GM18517 (cell line): ENCODE measurements around the gene APOL4.
"Not testable (repeated sequence)": the region's sequence is repeated elsewhere in the genome, so short reads cannot be mapped to it uniquely, and the experiment has no call there.

ENCODE experiments used
- ATAC-seq: cut with Tn5 transposase; IDR thresholded peaks from one replicate; pipeline ENCODE4 v1.9.1; 2021; ENCODE audit warnings: mild to moderate bottlenecking, moderate library complexity; ENCODE audit not compliant: unreplicated experiment

The APOL4 gene

DNA sequence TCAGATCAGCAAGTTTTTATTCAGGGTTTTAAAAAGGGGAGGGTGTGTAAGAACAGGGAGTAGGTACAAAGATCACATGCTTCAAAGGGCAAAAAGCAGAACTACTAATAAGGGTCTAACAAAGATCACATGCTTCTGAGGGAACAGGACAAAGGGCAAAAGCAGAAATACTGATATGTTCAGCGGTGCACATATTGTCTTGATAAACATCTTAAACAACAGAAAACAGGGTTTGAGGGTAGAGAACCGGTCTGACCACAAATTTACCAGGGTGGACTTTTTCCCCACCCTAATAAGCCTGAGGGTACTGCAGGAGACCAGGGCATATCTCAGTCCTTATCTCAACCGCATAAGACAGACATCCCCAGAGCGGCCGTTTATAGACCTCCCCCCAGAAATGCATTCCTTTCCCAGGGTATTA is 7.9 kb upstream of the APOL4 start:
- ATAC-seq = not testable (repeated sequence)

DNA sequence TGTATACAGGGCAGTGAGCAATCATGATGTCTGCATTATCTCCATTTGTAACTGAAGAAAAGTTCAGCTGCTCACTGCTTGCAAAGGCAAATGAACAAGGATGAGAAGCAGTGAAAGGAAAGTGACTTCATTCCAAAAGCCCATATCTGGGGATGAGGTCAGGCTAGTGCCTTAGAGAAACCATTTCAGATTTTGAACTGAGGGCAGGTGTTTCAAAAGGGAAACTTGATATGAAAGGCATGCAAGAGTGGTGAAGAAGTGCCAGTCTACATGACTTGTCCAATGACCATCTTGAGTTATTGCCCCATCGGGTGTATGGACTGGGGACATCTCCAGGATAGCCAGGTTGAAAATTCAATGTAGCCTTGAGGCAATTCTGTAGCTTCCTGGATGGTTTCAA is 7.3 kb upstream of the APOL4 start:
- ATAC-seq = no peak

DNA sequence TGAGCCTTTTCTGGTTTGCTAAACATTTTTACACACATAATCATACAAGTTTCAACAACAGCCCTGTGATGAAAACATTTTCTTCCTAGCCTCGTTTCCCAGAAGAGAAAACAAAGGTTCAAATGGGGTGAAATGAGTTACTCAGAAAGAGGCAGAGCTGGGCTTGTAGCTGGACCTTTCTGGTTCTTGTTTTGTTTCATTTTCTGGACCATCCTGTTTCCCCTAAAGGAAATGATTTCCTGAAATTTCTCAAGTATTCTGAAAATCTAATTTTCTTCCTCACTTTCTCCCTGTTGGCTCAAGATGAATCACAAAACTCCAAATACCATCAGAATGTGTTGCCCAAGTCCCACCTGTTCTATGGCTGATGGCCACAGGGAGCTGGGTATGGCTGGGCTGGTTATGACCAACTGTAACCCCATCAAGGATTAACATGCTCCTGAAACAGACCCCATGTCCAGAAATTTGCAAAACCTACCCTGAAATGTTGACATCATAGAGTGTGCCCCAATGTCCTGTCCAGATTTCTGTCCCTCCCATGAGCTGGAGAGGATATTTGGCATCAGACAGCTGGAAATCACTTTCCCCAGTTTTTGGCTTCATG is 6.7 kb upstream of the APOL4 start:
- no peak for ATAC-seq

DNA sequence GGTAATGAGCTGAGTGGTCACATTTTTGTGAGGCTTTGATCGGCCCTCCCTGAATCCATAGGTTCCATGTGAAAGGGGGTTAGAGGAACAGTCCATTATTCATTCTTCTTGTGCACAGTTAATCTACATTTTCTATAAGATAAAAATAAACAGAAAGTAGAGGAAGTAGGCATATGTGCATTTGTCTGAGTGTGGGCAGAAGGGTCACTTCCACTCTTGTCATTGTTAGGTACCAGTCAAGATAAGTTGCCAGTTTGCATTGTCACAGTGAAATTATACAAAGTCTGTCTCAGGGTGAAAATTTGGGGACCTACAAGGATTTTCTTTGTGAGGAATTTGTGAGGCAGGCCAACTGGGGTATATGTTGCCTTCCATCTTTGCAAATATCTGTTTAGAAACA is 4.6 kb upstream of the APOL4 start:
- ATAC-seq = no peak

DNA sequence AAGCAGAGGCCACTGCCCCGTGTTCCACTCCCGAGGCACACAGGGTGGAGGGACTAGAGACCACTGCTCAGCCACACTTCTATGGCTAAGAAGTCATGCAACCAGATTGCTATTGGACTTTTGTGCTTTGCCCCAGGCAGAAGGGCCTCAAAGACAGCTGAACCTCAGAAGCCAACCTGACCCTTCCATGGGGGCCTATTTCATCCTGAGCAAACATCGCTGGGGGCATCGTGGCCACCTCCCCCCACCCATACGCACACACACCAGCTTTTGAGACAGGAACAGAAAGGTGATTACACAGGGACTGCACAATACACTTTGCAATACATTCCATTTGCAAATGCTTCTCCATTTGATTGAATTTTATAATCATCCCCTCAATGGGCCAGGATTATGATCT is 4.0 kb upstream of the APOL4 start:
- not testable (repeated sequence) for ATAC-seq

DNA sequence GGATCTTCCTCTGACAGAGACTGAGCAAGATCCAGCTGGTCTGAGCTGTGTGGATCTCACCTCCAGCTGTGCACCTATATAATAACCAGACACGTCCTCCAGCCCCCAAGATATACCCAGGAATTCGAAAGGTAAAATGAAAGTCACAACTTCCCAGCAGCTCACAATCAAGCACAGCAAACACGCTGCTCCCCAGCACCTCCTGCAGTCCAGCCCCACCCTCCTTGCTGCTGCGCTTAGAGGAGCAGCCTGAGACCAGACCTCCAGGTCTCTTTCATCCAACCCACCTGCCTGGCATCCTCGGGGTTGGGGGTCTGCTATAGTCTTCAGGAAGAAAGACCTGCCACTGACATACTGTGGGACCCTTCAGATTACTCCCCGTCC is 3.0 kb upstream of the APOL4 start:
- ATAC-seq = no peak

DNA sequence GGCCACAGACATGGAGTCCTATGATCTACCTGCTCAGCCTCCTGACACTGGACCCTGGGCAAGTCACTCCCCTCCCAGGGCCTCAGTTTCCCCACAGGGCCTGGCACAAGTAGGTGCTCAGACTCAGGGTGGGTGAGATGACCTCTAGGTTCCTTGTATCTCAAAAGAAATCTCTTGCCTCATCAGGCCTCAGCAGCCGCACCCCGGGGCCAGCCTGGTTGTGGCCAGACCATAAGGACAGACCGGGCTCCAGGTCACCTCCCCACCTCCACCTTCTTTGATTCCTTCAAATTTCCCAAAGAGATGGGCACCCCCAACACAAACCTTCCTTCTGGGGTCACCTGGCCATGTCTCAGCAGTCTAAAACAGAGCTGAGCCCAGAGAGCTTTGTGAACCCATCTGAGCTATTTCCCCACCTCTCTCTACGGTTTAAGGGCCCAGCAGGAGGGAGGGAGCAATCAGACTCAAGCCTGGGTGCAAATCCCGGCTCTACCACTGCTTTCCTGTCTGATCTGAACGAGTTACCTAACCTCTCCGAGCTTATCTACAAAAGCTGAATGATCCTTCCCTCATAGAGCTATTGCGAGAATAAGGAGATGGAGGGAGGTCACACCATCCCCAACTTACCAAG is 2.5 kb upstream of the APOL4 start:
- ATAC-seq = no peak

DNA sequence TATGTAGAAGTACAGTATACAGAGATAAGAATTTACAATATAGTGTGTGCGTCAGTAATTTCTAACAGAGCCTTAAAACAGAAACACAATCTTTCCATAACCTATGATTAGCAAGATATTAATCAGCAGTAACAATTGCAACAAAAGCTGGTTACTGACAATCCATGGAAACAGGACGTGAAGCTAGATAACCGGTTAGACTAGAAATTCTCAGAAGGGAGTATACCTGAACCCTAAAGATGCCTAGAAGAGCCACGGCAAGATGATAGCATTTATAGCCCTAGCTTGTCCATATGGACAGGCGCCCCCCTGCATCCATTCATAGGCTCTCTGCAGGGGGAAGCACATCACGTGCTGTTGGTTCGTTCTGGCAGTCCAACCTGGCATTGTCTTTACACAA is 1.8 kb upstream of the APOL4 start:
- not testable (repeated sequence) for ATAC-seq

DNA sequence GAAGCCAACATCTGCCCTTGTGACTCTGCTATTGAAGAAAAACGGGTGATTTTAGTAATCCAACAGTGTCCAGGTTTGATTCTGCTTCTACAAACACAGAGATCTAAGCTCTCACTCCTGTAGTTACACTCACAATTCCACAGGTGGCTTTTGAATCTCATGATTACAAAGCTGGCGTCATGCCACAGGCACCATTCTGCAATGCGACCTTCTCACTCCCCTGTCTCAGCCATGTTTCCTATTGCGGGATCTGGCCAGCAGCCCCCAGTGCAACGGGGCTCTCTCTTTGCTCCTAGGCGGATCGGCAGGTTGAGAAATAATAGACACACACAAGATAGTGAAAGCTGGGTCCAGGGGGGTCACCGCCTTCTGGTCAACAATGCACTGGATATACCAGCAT is 1.3 kb upstream of the APOL4 start:
- not testable (repeated sequence) for ATAC-seq

DNA sequence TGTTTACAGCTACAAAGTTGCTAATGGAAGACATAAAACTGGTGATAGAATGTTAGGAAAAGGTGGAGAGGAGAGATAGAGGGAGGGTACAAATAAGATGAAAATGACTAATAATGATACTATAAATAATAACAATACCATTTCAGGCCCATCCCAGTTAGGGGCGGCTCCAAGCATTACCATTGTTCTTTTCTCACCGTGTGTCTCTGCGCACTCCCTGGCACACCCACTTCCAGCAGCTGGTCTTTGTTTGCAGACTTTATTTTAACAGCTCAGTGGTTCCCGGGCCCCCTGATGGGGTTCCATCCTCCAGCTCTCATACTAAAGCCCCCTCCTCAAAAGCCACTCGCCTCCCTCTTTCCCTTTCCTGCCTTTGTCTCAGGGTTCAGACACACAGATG is 584 bp downstream of the APOL4 start:
- ATAC-seq = not testable (repeated sequence)

DNA sequence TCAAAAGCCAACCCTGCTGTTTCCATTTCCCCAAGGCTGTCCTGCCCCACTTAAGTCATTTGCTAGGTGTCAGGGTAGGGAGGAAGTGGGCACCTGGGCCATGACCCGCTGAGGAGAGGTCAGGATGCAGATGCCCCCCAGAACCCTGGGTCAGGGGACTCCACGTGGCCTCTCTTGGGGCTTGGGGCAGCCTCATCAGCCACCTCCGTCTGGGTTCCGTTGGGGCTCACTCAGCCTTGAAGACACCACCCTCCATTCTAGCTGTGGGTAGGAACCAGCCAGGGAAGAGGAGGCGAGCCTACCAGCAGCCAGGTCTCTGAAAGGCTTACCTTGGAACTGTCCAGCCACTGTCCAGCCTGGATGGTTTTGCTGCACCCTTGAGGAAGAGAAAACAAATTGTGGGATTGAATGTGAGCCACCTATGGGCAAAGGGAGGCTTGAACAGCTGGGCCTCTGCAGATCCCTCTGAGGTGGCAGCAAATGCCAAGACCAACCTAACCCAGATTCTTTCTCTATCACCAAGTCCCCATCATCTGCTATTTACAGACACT is 2.5 kb downstream of the APOL4 start:
- ATAC-seq = no peak

DNA sequence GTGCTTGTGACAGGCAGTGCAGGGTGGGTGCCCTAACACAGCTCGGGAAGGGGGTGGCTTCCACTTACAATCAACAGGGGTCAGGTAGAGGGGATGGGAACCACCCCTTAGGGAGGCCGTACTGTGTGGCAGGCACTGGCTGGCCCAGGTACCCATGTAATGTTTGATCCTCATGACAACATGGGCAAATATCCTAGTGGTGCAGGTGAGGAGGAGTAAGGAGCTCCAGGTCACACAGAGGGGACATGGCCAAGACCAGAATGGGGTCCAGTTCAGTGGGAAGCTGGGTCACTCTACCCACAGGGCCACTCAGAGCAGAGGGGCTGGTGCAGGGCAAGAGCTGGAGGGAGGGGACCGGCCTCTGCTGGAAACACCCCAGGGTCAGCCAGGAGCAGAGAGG is 3.1 kb downstream of the APOL4 start:
- no peak for ATAC-seq

DNA sequence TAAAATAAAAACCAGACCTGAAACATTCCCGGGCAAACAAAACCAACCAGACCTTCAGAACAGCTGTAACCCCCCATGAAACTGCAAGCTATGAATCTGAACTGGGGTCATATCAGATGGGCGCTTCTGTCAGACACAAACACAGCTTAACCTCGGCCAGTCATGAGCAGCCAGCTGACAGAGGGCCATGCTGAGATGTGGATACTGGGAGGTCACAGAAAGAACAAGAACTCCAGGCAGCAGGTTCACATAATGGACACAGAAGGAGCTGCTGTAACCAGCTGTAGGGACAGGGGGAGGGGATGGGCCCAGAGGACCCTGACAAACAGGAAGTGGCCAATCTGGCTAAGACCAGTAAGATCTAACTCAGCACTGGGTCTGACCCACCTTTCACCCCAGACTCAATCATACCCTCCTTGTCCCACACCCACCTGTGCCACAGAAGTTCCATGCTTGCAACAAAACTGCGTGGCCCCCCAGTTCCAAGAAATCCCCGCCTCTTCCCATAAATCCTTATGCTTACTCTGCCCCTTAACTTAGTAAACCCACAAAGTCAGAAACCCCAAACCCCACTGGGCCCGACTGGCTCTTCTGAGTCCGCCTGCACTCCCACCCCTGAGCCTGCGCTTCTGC is 4.0 kb downstream of the APOL4 start:
- ATAC-seq = no peak

DNA sequence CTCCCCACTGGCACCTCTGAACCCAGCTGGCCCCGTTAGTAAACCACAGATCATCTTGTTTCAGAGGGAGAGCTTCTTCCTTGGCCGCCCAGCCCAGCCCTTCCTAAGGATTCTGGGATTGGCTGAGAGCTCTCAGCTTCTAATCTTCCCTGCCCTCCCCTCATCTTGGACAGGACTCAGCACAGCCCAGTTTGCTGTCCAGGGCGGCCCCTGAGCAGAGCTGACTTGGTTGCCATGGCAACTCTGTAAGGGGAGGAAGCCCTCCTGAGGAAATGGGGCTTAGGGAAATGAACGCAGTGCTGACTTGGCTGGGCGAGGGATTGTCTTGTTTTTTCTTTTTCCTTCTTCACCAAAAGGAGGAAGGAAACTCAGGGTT is 4.6 kb downstream of the APOL4 start:
- ATAC-seq = no peak

DNA sequence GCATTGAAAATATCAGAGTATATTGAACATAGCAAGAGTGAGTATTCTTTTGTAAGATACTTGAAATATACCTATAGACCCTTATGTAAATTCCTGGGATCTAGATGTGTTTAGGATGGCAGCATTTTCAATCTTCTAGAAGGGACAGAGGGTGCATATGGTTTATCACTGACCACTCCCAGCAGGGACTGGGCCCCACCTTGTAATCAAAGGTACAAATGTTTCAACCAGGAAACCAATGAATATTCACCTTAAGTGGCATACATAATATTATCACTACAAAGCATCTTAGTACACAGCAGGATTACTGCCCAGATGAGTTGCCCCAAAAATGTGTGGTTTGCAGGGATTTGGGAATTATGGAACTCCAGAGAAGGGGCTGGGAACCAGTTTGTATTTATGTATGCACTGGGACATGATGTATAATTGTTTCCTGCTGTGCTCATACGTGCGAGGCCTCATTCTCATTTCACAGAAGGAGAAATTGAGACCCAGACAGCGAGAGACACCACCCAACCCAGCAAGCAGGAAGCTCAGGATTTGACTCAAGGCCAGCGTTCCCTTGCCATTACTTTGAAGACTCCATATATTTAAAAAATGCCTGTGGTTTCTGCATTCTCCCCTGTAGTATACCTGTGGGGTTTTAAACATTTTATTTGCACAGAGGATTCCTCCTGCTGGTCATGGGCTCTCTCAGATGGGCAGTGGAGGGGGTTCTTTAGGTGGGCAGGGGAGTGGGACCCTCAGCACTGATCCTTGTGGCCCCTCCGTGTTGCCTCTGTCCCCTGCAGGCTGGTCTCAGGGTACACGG is 5.2 kb downstream of the APOL4 start:
- no peak for ATAC-seq

DNA sequence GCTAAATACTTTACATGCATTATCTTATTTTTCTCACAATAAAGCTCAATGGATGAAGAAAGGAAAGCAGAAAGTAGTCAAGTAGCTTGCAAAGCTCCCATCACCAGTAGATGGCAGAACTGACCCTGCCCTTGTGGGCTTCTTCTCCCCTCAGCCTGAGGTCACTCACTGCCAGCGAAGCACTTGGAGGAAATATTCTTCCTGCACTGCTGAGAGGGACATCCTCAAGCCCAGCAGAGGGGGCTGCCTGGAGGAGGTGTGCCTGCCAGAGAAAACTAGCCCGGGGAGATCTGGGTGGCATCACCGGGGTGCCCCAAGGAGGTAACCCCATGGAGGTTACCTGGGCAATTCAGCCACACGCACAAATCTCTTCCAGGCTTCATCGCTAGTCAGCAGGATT is 6.6 kb downstream of the APOL4 start:
- ATAC-seq = no peak

DNA sequence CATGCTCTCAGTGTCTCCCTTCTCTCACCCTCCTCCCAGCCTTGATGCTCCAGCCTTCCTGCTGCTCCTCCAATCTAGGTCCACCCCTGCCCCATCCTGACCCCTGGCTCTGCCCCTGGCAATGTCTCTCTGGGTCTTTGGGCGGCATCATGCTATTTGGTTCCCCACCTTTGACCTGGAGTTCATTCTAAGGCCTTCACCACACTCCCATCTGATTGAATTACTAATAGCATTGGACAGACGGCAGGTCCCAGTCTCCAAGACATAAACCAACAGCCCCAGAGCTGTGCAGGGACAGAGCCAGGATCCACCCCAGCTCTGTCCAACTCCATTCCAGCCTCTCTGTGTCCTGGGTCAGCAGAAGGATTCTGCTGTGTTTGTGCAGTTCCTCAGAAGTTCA is 7.2 kb downstream of the APOL4 start:
- ATAC-seq = no peak

DNA sequence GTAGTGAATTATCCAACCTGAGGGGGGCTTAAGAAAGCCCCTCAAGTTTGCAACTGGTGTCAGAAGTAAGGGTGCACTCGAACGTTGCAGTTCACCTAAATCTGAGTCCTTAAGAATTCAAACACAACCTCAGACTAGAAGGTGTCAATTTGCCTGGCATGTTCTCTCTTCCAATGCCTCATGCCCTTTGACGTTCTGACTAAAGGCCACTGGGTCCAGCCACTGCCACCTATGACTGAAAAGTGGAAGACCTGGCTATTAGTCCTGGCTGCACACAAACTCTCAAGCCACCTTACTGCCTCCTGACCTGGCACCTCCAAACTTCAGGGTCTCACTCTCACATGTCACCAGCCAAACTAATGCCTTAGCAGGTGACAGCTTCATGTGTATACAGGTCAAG is 8.0 kb downstream of the APOL4 start:
- no peak for ATAC-seq

DNA sequence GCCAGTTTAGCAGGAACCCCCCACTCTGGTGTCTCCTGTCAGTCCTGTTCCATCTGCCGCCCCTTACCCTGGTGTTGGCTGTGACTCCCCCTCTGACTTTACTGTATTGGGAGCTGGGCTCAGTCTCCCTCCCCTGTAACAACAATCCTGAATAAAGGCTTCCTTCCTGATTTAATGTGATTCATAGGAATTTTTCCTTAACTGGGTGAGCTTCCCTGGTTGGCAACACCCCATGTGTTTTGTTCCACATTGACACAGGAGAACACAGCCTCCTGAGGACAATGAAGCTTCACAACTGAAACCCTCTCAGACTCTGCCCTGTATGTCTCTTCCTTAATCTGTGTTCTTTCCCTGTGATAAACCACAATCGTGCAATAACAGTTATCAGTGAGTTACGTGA is 8.4 kb downstream of the APOL4 start:
- ATAC-seq = no peak

DNA sequence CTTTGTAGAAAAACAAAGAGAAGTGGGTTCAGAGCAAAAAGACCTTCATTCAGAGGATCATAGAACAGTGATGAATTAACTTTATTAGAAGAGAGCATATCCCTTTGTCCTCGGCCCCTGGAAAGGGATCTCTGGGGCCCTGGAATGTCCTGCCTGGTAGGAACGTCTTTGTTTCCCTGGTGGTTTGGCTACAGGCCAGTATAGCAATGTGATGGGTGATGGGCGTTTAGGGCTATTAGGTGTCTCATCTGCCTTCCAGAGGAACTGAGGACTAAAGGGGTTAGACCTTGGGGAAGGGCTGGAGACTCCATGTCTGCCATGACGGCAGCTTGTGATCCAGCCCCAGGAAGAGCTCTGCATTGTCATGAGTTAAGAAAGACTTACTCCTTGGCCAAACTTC is 9.1 kb downstream of the APOL4 start:
- ATAC-seq = no peak

DNA sequence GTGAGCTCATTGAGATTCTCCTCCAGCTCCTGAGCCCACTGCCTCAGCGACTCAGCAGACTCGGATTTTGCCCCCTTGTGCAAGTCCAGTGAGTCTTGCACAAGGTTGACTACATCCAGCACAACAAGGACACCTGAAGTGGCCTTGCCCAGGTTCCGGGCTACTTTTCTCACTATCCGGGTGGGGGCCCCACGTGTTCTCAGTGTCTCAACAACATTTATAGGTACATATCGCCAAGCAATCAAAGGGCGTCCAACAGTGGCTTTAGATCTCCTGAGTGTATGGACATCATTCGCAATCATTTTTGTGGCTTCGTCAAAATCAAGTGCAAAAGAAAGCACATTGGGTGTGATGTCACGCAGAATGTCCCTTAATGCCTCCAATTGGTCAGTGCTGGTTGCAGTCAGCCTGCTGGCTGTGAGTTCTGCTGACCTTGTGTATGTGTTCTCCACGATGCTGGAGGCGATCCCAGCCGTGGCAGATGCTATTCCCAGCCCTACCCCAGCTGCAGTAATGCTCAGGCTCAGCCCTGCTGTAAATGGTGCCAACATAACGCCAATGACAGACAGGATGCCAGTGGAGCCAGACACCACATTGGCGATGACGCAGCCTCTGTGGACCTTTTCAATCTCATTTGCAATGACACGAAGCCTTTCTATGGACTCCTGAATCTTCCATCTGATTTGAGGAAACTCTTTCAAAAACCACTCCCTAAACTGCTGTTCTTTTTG is 10.3 kb downstream of the APOL4 start:
- ATAC-seq = no peak
